Activated CD4-positive, alpha-beta T cell treated with anti-CD3 and anti-CD28 coated beads for 36 hours (primary cell): ENCODE data around the gene MACROD1. TPM values are rescaled to one million over a fixed set of nuclear protein-coding genes. Genes with fewer than 3 reads are reported as not detected.
A peak's percentile ranks its signal among the peaks of the same experiment; 100 is the strongest.
"Not testable (repeated sequence)": the region's sequence is repeated elsewhere in the genome, so short reads cannot be mapped to it uniquely, and the experiment has no call there.

ENCODE experiments used
- ATAC-seq: fragments of 200-7000 bp; cut with Tn5 transposase; one replicate; pipeline ENCODE4 v1.10.0; 2021; ENCODE audit warnings: mild to moderate bottlenecking, moderate library complexity
- CTCF ChIA-PET: fragments of 350-600 bp; sonication (Branson Sonifier 250); formaldehyde crosslinking; loops from one replicate; lab custom pipeline; 2021; ENCODE audit warnings: antibody characterized with exemption; lab: Charles Lee
- POLR2A ChIA-PET: fragments of 350-600 bp; sonication (Branson Sonifier 250); formaldehyde crosslinking; loops from one replicate; lab custom pipeline; 2021; ENCODE audit warnings: antibody characterized with exemption, inconsistent platforms; lab: Charles Lee
- DNase-seq: peaks from one replicate; pipeline ENCODE4 v3.0.0-alpha.2; 2020
- H3K27ac Mint-ChIP-seq: one replicate; pipeline ENCODE4 v1.8.0; 2021; ENCODE audit warnings: mixed read lengths
- H3K27me3 Mint-ChIP-seq: one replicate; pipeline ENCODE4 v1.8.0; 2021; ENCODE audit warnings: mixed read lengths
- H3K36me3 Mint-ChIP-seq: one replicate; pipeline ENCODE4 v1.8.0; 2021; ENCODE audit warnings: low read depth, mixed read lengths
- H3K4me1 Mint-ChIP-seq: one replicate; pipeline ENCODE4 v1.8.0; 2021; ENCODE audit warnings: mixed read lengths
- H3K4me3 Mint-ChIP-seq: one replicate; pipeline ENCODE4 v1.8.0; 2021; ENCODE audit warnings: mild to moderate bottlenecking, moderate library complexity, mixed read lengths
- H3K9me3 Mint-ChIP-seq: one replicate; pipeline ENCODE4 v1.8.0; 2021; ENCODE audit warnings: low read depth, mixed read lengths
- intact Hi-C, 2 experiments: fragments of 100-400 bp; cut with DNase I in 1 of 2; cut with micrococcal nuclease in 1 of 2; formaldehyde crosslinking; loops; one replicate each; pipeline versions ENCODE4 v1.14.2 to v1.15.1; 2022 to 2024; cut with DNase I, micrococcal nuclease
- total RNA-seq, 2 experiments: library from RNA; stranded (reverse); gene quantifications; one replicate each; pipeline ENCODE4 v1.2.3, GENCODE V29; 2021

The MACROD1 gene
- total RNA-seq, 2 experiments from 2014 or later, result 26.4 to 28.6 TPM

GRCh38 chr11:63974259-63975143 lies 191.4 kb downstream of the MACROD1 start, which contains the start of gene COX8A:
Gene COX8A (plus strand): TSS chr11:63974620. CDS start chr11:63974681, 61 bp downstream.
- Mint-ChIP-seq H3K4me3 (peak within 1 kb of the TSS; percentile 95), H3K27me3 (no peaks in the 10 kb centered on the region), H3K36me3 (peaks cover 30% of the 10 kb centered on the region), H3K9me3 (no peaks in the 10 kb centered on the region), H3K27ac (peak within 1 kb of the TSS; percentile 97), H3K4me1 (peaks cover 20% of the 10 kb centered on the region)
- intact Hi-C loops, result loop anchor here (1.0 kb wide), 9 partner anchors 12 to 311 kb away; partner anchors contain the start of genes OTUB1 (in 2 of the 2), FERMT3 (in 1 of the 2), GPR137 (in 1 of the 2) and SPINDOC (in 1 of the 2)
- ATAC-seq (peak; percentile 100), DNase-seq (peak; percentile 97)
- ChIA-PET CTCF (interaction anchor here (1.0 kb wide), 2 partner anchors 11 to 137 kb away, joined by 3 to 4 read pairs; no protein-coding TSS in a partner anchor), POLR2A (interaction anchor here (0.6 to 1.0 kb wide), 3 partner anchors 10 to 309 kb away, joined by 3 to 6 read pairs (median 4); no protein-coding TSS in a partner anchor)

GRCh38 chr11:63973912-63974258 lies 192.0 kb downstream of the MACROD1 start:
- ATAC-seq, POLR2A ChIA-PET: not testable (repeated sequence)
- peak overlapping the region; percentile 97 for H3K27ac Mint-ChIP-seq

GRCh38 chr11:63970902-63971301 lies 195.0 kb downstream of the MACROD1 start:
- H3K4me3 Mint-ChIP-seq, result no peak overlapping the region
- DNase-seq, result no peak
- peaks cover 8% of the 10 kb centered on the region for H3K4me1 Mint-ChIP-seq
- H3K27me3 Mint-ChIP-seq, result no peaks in the 10 kb centered on the region
- H3K27ac Mint-ChIP-seq, result no peak overlapping the region
- peaks cover 8% of the 10 kb centered on the region for H3K36me3 Mint-ChIP-seq
- no peaks in the 10 kb centered on the region for H3K9me3 Mint-ChIP-seq
- intact Hi-C loops, result no loop called here
- ATAC-seq, result no peak
- POLR2A ChIA-PET, result no interaction called here
- CTCF ChIA-PET, result no interaction called here

More at GRCh38 chr11:63973912-63974258, 192.0 kb downstream of the MACROD1 start:
- not testable (repeated sequence) for H3K27me3 Mint-ChIP-seq, DNase-seq, H3K9me3 Mint-ChIP-seq
- intact Hi-C loops, result loop anchor here (1.0 kb wide), 9 partner anchors 12 to 311 kb away; partner anchors contain the start of genes OTUB1 (in 2 of the 2), FERMT3 (in 1 of the 2), GPR137 (in 1 of the 2) and SPINDOC (in 1 of the 2)
- Mint-ChIP-seq H3K4me3 (peak overlapping the region; percentile 95), H3K4me1 (peaks cover 20% of the 10 kb centered on the region), H3K36me3 (peaks cover 30% of the 10 kb centered on the region)
- CTCF ChIA-PET, result interaction anchor here (1.0 kb wide), 2 partner anchors 11 to 136 kb away, joined by 3 to 4 read pairs; no protein-coding TSS in a partner anchor

- ATAC-seq (no peak), DNase-seq (no peak)
- Mint-ChIP-seq H3K27ac (no peak overlapping the region), H3K4me1 (peaks cover 5% of the 10 kb centered on the region), H3K27me3 (no peaks in the 10 kb centered on the region), H3K36me3 (peaks cover 3% of the 10 kb centered on the region), H3K9me3 (no peaks in the 10 kb centered on the region), H3K4me3 (no peak overlapping the region)
- ChIA-PET CTCF (interaction anchor here (0.8 to 1.6 kb wide), 2 partner anchors 133 to 309 kb away, joined by 3 read pairs; no protein-coding TSS in a partner anchor), POLR2A (no interaction called here)
- intact Hi-C loops, result no loop called here
These were observed 196.5 kb downstream of the MACROD1 start for GRCh38 chr11:63969461-63969860.

GRCh38 chr11:63966444-63966843 lies 199.5 kb downstream of the MACROD1 start:
- Mint-ChIP-seq H3K27me3 (no peaks in the 10 kb centered on the region), H3K4me1 (peaks cover 7% of the 10 kb centered on the region), H3K27ac (no peak overlapping the region), H3K4me3 (no peak overlapping the region), H3K9me3 (no peaks in the 10 kb centered on the region), H3K36me3 (no peaks in the 10 kb centered on the region)
- intact Hi-C loops, result no loop called here
- ATAC-seq (no peak), DNase-seq (no peak)
- ChIA-PET POLR2A (no interaction called here), CTCF (interaction anchor here (1.2 to 1.6 kb wide), 3 partner anchors 14 to 129 kb away, joined by 3 to 4 read pairs (median 3); no protein-coding TSS in a partner anchor)

- H3K4me3 Mint-ChIP-seq, H3K27ac Mint-ChIP-seq, H3K27me3 Mint-ChIP-seq, POLR2A ChIA-PET, H3K9me3 Mint-ChIP-seq, ATAC-seq, intact Hi-C loops, H3K4me1 Mint-ChIP-seq, H3K36me3 Mint-ChIP-seq, DNase-seq: not testable (repeated sequence)
- CTCF ChIA-PET, result interaction anchor here (0.6 to 0.7 kb wide), 2 partner anchors 10 to 19 kb away, joined by 3 read pairs; partner anchors contain the start of gene COX8A
These were observed 202.0 kb downstream of the MACROD1 start for GRCh38 chr11:63963895-63964294.

- DNase-seq (peak; percentile 24), ATAC-seq (peak; percentile 60)
- Mint-ChIP-seq H3K27ac (no peak overlapping the region), H3K27me3 (no peaks in the 10 kb centered on the region), H3K4me1 (peaks cover 7% of the 10 kb centered on the region), H3K9me3 (no peaks in the 10 kb centered on the region), H3K4me3 (no peak overlapping the region), H3K36me3 (no peaks in the 10 kb centered on the region)
- ChIA-PET POLR2A (interaction anchor here (0.6 kb wide), 1 partner anchor 10 kb away, joined by 4 read pairs; no protein-coding TSS in a partner anchor), CTCF (interaction anchor here (0.5 to 0.9 kb wide), 6 partner anchors 10 to 226 kb away, joined by 3 to 4 read pairs (median 3); no protein-coding TSS in a partner anchor)
- intact Hi-C loops, result no loop called here
These were observed 204.1 kb downstream of the MACROD1 start for GRCh38 chr11:63961608-63962412.

GRCh38 chr11:63958008-63958407 lies 207.9 kb downstream of the MACROD1 start:
- no peak overlapping the region for H3K27ac Mint-ChIP-seq
- peaks cover 7% of the 10 kb centered on the region for H3K4me1 Mint-ChIP-seq
- CTCF ChIA-PET, result interaction anchor here (0.7 to 1.7 kb wide), 4 partner anchors 10 to 121 kb away, joined by 3 to 7 read pairs (median 4); no protein-coding TSS in a partner anchor
- H3K27me3 Mint-ChIP-seq, result no peaks in the 10 kb centered on the region
- H3K4me3 Mint-ChIP-seq, result no peak overlapping the region
- POLR2A ChIA-PET, result no interaction called here
- ATAC-seq (no peak), DNase-seq (no peak)
- intact Hi-C loops, result no loop called here
- H3K9me3 Mint-ChIP-seq, result no peaks in the 10 kb centered on the region
- peaks cover 17% of the 10 kb centered on the region for H3K36me3 Mint-ChIP-seq

- ChIA-PET POLR2A (interaction anchor here (0.6 kb wide), 1 partner anchor 9 kb away, joined by 4 read pairs; no protein-coding TSS in a partner anchor), CTCF (interaction anchor here (0.6 to 1.3 kb wide), 5 partner anchors 10 to 116 kb away, joined by 3 to 4 read pairs (median 4); no protein-coding TSS in a partner anchor)
- Mint-ChIP-seq H3K4me1 (peaks cover 16% of the 10 kb centered on the region), H3K9me3 (no peaks in the 10 kb centered on the region), H3K36me3 (peaks cover 28% of the 10 kb centered on the region), H3K27me3 (no peaks in the 10 kb centered on the region), H3K4me3 (no peak overlapping the region), H3K27ac (peak overlapping the region; percentile 58)
- ATAC-seq (no peak), DNase-seq (no peak)
- intact Hi-C loops, result no loop called here
These were observed 213.3 kb downstream of the MACROD1 start for GRCh38 chr11:63952570-63952969.

GRCh38 chr11:63951779-63952536 lies 214.0 kb downstream of the MACROD1 start:
- no peaks in the 10 kb centered on the region for H3K27me3 Mint-ChIP-seq
- ChIA-PET POLR2A (interaction anchor here (0.5 to 0.6 kb wide), 2 partner anchors 10 to 364 kb away, joined by 3 to 4 read pairs; no protein-coding TSS in a partner anchor), CTCF (interaction anchor here (0.6 to 1.3 kb wide), 6 partner anchors 10 to 214 kb away, joined by 3 to 4 read pairs (median 4); partner anchors contain the start of gene MACROD1)
- intact Hi-C loops, result no loop called here
- DNase-seq, result peak; percentile 55
- peaks cover 16% of the 10 kb centered on the region for H3K4me1 Mint-ChIP-seq
- H3K36me3 Mint-ChIP-seq, result peaks cover 28% of the 10 kb centered on the region
- peak; percentile 89 for ATAC-seq
- H3K4me3 Mint-ChIP-seq, result no peak overlapping the region
- H3K27ac Mint-ChIP-seq, result peak overlapping the region; percentile 58
- no peaks in the 10 kb centered on the region for H3K9me3 Mint-ChIP-seq
